KMS-11 (cell line): Measurements from ENCODE around the gene FSD2.

Experiments used
- H2AFZ ChIP-seq: fragments of 200-600 bp; sonication (generic); 2 replicates; pipeline ENCODE4 v1.6.1; 2016; ENCODE audit warnings: antibody characterized with exemption, mixed run types, low read depth
- H3K27ac ChIP-seq: fragments of 200-600 bp; sonication (generic); 2 replicates; pipeline ENCODE4 v1.6.1; 2016; ENCODE audit warnings: mild to moderate bottlenecking, mixed run types
- H3K27me3 ChIP-seq: fragments of 200-600 bp; sonication (generic); 2 replicates; pipeline ENCODE4 v1.6.1; 2017; ENCODE audit warnings: mild to moderate bottlenecking, low read depth, mixed run types, moderate library complexity; ENCODE audit not compliant: insufficient read depth
- H3K36me3 ChIP-seq: fragments of 200-600 bp; sonication (generic); 2 replicates; pipeline ENCODE4 v1.6.1; 2017; ENCODE audit warnings: mild to moderate bottlenecking, mixed run types; ENCODE audit not compliant: insufficient read depth
- H3K4me1 ChIP-seq: fragments of 200-600 bp; sonication (generic); 2 replicates; pipeline ENCODE4 v1.6.1; 2016; ENCODE audit warnings: mild to moderate bottlenecking, low read depth, mixed run types; ENCODE audit not compliant: poor library complexity, severe bottlenecking
- H3K4me2 ChIP-seq: fragments of 200-600 bp; sonication (generic); 2 replicates; pipeline ENCODE4 v1.7.0; 2016; ENCODE audit warnings: mild to moderate bottlenecking, mixed run types
- H3K4me3 ChIP-seq: fragments of 200-600 bp; sonication (generic); IDR thresholded peaks from 2 replicates; pipeline ENCODE4 v1.6.1; 2017; ENCODE audit warnings: low read depth, low read length, mixed read lengths; ENCODE audit not compliant: insufficient read depth
- H3K79me2 ChIP-seq: fragments of 200-600 bp; sonication (generic); 2 replicates; pipeline ENCODE4 v1.6.1; 2016; ENCODE audit warnings: low read depth, mixed run types; ENCODE audit not compliant: insufficient read depth
- H3K9ac ChIP-seq: fragments of 200-600 bp; sonication (generic); 2 replicates; pipeline ENCODE4 v1.6.1; 2016; ENCODE audit warnings: mild to moderate bottlenecking, mixed run types
- H4K20me1 ChIP-seq: fragments of 200-600 bp; sonication (generic); 2 replicates; pipeline ENCODE4 v1.6.1; 2016; ENCODE audit warnings: mild to moderate bottlenecking, mixed run types; ENCODE audit not compliant: insufficient read depth
- CTCF ChIP-seq: fragments of 200-600 bp; sonication (generic); conservative IDR thresholded peaks from 2 replicates; pipeline ENCODE4 v1.6.1; 2017; ENCODE audit warnings: low read depth, mild to moderate bottlenecking, antibody characterized with exemption, low read length, moderate library complexity, mixed read lengths

The FSD2 gene

GRCh38 chr15:82739086-82739485 lies 66.8 kb downstream of the FSD2 start:
- Histone ChIP-seq H3K36me3 (no peaks in the 10 kb centered on the region), H4K20me1 (no peaks in the 10 kb centered on the region), H2AFZ (no peak overlapping the region), H3K4me1 (no peaks in the 10 kb centered on the region), H3K27ac (no peak overlapping the region), H3K27me3 (no peaks in the 10 kb centered on the region), H3K9ac (no peak overlapping the region), H3K4me2 (no peak overlapping the region), H3K79me2 (no peaks in the 10 kb centered on the region), H3K4me3 (no peak overlapping the region)
- no peak for TF ChIP-seq CTCF

GRCh38 chr15:82737975-82738374 lies 67.9 kb downstream of the FSD2 start:
- H3K27ac ChIP-seq = no peak overlapping the region
- H3K27me3 ChIP-seq = no peaks in the 10 kb centered on the region
- no peaks in the 10 kb centered on the region for H3K79me2 ChIP-seq
- H3K9ac ChIP-seq = no peak overlapping the region
- no peak overlapping the region for H3K4me3 ChIP-seq
- TF ChIP-seq CTCF = no peak
- H3K4me1 ChIP-seq = no peaks in the 10 kb centered on the region
- H4K20me1 ChIP-seq = no peaks in the 10 kb centered on the region
- no peak overlapping the region for H3K4me2 ChIP-seq
- no peak overlapping the region for H2AFZ ChIP-seq
- no peaks in the 10 kb centered on the region for H3K36me3 ChIP-seq

- H3K9ac ChIP-seq = no peak overlapping the region
- H3K27me3 ChIP-seq = no peaks in the 10 kb centered on the region
- TF ChIP-seq CTCF = no peak
- H3K4me2 ChIP-seq = no peak overlapping the region
- H4K20me1 ChIP-seq = no peaks in the 10 kb centered on the region
- no peaks in the 10 kb centered on the region for H3K79me2 ChIP-seq
- H3K4me3 ChIP-seq = no peak overlapping the region
- H3K4me1 ChIP-seq = no peaks in the 10 kb centered on the region
- no peak overlapping the region for H2AFZ ChIP-seq
- H3K36me3 ChIP-seq = no peaks in the 10 kb centered on the region
- H3K27ac ChIP-seq = no peak overlapping the region
These were observed 74.3 kb downstream of the FSD2 start for GRCh38 chr15:82731527-82731926.

GRCh38 chr15:82730022-82730530 lies 75.8 kb downstream of the FSD2 start:
- Histone ChIP-seq H4K20me1 (no peaks in the 10 kb centered on the region), H3K79me2 (no peaks in the 10 kb centered on the region), H3K4me3 (no peak overlapping the region), H3K4me2 (no peak overlapping the region), H2AFZ (no peak overlapping the region), H3K36me3 (no peaks in the 10 kb centered on the region), H3K27ac (no peak overlapping the region), H3K27me3 (no peaks in the 10 kb centered on the region), H3K9ac (no peak overlapping the region), H3K4me1 (no peaks in the 10 kb centered on the region)
- no peak for TF ChIP-seq CTCF
